GM10266 (cell line): ENCODE data around the gene LUC7L.

Experiments used
- DNase-seq: peaks from one replicate; pipeline ENCODE4 v3.0.0; 2012; ENCODE audit errors: extremely low spot score
- CTCF ChIP-seq: IDR thresholded peaks from 2 replicates; pipeline ENCODE4 v1.5.1; 2012; ENCODE audit warnings: mild to moderate bottlenecking, low read depth; ENCODE audit not compliant: control insufficient read depth, insufficient read depth; ENCODE audit errors: missing control alignments

The LUC7L gene

GRCh38 chr16:142405-142967, 86.8 kb downstream of the LUC7L start:
- no peak for DNase-seq
- TF ChIP-seq CTCF: no peak

GRCh38 chr16:140175-140857, 88.9 kb downstream of the LUC7L start:
- TF ChIP-seq CTCF: no peak
- DNase-seq: no peak
